GM18505 (cell line): Measurements from ENCODE around the gene ACSL6.

ENCODE experiments used
- ATAC-seq: cut with Tn5 transposase; IDR thresholded peaks from one replicate; pipeline ENCODE4 v1.9.1; 2021; ENCODE audit not compliant: unreplicated experiment
- POLR2A ChIP-seq: IDR thresholded peaks from 4 replicates; pipeline ENCODE4 v1.6.1; 2011; ENCODE audit warnings: borderline replicate concordance; ENCODE audit not compliant: insufficient read depth, insufficient read length; ENCODE audit errors: extremely low read depth

Gene ACSL6

DNA sequence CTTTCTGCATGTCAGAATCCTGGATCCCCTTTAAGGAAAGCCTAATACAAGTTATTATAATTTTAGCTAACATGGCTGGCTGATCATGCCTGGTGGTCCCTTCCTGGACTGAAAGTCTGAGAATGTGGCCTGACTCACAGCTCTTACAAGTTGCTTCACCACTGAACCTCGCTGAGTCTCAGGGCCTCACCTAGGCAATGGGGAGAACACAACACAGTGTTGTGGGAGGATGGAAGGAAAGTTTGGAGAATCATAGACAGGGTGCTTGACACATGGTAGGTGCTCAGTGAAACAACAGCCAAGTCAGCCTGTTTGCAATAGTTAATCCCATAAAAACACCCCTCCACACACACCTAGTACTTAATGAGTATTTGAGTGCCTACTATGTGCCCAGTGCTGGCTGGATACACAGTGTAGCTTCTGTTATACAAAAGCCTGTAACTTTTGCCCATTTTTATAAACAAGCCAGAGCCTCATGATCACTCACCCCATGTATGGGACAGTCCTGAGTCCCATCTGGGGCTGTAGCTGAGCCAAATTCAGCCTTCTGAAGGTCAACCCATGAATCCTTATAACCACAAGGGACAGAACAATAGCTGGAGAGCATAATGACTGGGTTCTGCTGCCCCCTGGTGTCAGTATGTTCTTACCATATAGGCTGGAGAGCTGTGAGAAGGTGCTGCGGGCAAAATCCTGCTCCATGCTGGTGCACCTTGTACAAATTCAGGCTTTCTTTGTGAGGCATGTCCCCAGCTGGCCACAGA is 3.9 kb downstream of the ACSL6 start:
- ATAC-seq: peak; percentile 73
- TF ChIP-seq POLR2A: no peak

GRCh38 chr5:132006331-132007120 is 4.9 kb downstream of the ACSL6 start:
- no peak for ATAC-seq
- no peak for TF ChIP-seq POLR2A

DNA sequence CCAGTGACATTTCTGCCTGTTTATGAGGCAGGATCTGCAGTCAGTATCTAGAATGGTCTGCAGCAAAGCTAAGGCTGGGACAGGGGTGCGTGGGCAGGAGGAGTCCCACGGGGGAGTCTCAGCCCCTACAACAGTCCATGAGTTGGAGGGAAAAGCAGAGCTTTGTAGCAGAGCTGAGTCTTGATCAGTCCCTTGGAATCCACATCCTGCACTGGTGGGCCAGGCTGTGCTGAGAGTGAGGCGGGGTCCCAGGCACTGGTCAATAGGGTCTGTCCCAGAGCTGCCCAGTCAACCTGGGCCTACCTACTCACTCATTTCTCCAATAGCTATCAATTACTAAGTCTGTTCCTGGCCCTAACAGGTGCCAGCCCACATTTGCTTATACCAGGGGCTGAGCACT is 5.9 kb downstream of the ACSL6 start:
- no peak for ATAC-seq
- no peak for TF ChIP-seq POLR2A

DNA sequence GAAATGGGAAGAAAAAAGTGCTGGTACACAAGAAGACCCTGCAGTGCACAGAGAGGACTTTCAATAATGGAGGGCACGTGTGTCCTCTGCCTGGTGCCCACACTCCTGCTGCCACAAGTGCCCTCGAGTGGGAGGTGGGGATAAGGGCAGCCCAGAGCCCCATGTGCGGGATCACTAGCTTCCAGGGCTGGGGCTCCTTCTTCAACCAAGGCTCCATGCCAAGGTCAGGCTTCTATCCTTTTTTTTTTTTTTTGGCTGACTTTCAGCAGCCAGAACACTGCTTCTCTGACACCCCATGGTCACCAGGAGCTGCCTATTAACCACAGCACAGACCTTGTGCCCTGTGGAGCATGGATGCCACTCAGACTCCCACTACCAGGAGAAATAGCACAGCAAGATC is 7.5 kb downstream of the ACSL6 start:
- no peak for ATAC-seq
- TF ChIP-seq POLR2A: no peak

DNA sequence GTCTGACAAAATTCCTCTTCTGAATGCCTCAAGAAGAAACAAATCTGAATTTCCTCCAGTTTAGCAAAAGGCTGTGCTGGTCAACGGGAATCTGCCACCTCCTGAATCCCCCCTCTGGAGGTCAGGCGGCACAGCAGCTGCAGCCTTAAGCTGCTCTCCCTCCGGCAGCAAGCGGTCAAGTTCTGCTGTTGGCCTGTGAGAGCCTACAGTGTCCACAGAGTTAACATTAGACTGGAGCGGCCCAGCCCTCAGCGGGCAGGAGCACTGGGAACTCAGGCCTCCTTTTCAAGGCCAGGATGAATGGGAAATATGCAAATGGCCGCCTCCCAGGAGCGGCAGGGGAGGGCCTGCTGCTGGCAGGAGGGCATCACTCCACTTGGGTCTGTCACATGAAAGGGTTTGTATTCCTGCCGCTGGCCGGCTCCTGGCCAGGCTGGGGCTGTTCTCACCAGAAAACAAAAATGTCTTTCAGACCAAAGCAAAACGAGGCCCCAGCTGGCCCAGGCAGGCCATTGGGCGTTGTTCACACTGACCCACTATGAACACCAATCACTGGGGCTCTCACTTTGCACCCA is 8.2 kb downstream of the ACSL6 start:
- no peak for ATAC-seq
- TF ChIP-seq POLR2A: no peak

DNA sequence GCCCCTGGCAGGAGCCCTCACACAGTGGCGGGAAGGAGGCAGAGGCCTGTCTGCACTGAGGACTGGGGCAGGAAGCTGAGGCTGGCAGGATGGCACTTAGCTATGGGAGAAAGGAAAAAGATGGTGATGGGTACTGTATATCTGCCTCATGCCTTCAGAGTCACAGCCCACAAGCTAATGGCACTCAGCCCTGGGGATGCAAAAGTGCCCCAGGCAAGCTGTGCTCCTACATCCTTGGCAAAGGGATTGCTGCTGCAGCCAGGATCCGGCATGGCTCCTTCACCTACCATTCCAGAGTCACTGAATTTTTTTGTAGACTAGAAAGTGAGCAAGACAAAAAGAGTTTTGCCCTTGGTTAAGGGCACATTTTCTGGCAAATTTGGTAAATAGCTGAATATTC is 8.7 kb downstream of the ACSL6 start:
- ATAC-seq: no peak

GRCh38 chr5:132001647-132002561 is 9.6 kb downstream of the ACSL6 start:
- ATAC-seq: no peak
- no peak for TF ChIP-seq POLR2A

More for the DNA sequence above, 8.7 kb downstream of the ACSL6 start:
- no peak for TF ChIP-seq POLR2A

DNA sequence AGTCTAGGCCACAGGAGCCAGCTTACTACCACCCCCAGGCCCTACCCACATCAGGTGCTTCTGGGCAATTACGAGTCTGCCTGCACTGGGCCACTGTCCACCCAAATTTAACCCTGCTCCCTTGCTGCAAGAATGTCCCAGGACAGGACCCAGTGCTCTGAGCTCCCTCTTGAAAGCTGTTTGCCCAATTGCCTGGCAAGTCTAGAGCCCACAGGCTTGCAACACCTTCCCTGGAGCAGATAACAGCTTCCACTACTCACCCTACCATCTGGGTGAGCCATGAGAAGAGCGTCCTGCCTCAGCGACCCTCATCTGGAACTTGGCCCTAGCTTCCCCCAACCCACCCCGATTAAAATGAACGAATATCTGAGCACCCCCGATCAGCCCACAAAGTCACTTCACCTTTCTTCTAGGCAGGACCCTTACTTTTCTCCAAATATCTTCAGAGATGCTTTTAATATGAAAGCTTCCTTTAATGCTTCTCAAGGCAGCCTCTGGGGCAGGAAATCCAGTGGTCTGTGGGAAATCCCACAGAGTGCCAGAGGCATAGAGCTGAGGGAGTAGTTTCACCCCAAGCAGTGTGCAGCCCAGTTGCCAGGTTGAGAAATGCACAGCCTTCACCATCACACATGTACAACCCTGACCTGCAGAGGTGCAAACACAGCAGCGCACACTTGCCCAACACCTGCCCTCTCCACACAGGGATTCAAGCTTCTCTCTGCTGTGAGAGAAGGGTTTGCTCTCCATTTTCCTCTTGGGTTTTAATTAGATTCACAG is 10.6 kb downstream of the ACSL6 start:
- ATAC-seq: no peak
- no peak for TF ChIP-seq POLR2A

GRCh38 chr5:132000241-132000490 is 11.3 kb downstream of the ACSL6 start:
- no peak for TF ChIP-seq POLR2A
- no peak for ATAC-seq

- ATAC-seq: no peak
- no peak for TF ChIP-seq POLR2A
Measured at GRCh38 chr5:131999441-132000240, 11.8 kb downstream of the ACSL6 start.

DNA sequence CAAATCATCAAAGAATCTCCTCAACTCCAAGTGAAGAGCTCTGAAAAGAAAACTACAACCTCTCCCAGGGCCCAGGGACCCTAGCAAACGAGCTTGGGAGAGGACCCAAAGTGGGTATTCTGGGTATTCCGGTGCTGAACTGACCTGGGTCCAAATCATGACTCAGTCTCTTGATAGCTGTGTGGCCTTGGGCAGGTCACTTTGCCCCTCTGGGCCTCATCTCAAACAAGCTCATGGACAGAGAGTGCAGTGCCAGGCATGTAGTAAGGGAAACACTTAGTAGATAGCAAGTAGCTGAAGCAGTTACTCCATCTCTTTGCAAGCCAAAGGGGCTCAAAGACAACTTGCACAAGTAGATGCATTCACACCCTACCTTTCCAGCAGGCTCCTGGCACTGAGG is 12.4 kb downstream of the ACSL6 start:
- TF ChIP-seq POLR2A: no peak
- ATAC-seq: no peak

- no peak for TF ChIP-seq POLR2A
- no peak for ATAC-seq
Measured at GRCh38 chr5:131998431-131999040, 12.9 kb downstream of the ACSL6 start.

DNA sequence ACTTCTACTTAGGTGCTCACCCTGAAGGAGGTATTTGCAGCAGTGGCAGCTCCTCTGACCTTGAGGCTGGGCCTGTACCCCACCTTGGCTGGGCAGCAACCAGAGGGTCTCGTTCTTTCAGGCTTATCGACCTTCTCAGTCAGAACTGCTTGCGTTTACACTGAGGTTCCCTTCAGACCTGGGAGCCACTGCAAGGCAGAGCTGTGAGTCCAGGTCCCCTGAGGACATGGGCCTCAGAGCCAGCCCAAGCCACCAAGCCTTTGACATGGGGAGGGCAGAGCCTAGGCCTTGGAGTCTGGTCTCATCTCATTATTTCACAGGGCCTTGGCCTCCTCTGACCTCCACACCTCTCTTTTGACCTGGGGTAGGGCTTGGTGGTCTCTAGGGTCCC is 13.7 kb downstream of the ACSL6 start:
- TF ChIP-seq POLR2A: no peak
- ATAC-seq: no peak
